Stimulated activated CD4-positive, alpha-beta T cell treated with anti-CD3 and anti-CD28 coated beads, Interleukin-12 subunit alpha, Interleukin-12 subunit beta, amount 100 ng/mL, for 48 hours (primary cell): Measurements from ENCODE around the gene UHRF1.
"Not testable (repeated sequence)": the region's sequence is repeated elsewhere in the genome, so short reads cannot be mapped to it uniquely, and the experiment has no call there.

Source experiments
- DNase-seq, 3 donors: peaks; one replicate each; pipeline ENCODE4 v3.0.0-alpha.2; 2020; ENCODE audit warnings: low read depth in 2 of 3, low spot score in 1 of 3

UHRF1 gene

GRCh38 chr19:4933528-4933927, 24.2 kb downstream of the UHRF1 start:
- DNase-seq = no peak

- DNase-seq = no peak
These were observed 26.1 kb downstream of the UHRF1 start for GRCh38 chr19:4935444-4935843.

GRCh38 chr19:4937060-4937459, 27.8 kb downstream of the UHRF1 start:
- DNase-seq = no peak

GRCh38 chr19:4938461-4938860, 29.2 kb downstream of the UHRF1 start:
- DNase-seq = not testable (repeated sequence)

GRCh38 chr19:4939466-4939865, 30.2 kb downstream of the UHRF1 start:
- DNase-seq = no peak

GRCh38 chr19:4941638-4942169, 32.4 kb downstream of the UHRF1 start:
- DNase-seq = not testable (repeated sequence)

GRCh38 chr19:4950650-4951049, 41.3 kb downstream of the UHRF1 start:
- DNase-seq = not testable (repeated sequence)

GRCh38 chr19:4951656-4952055, 42.4 kb downstream of the UHRF1 start:
- no peak for DNase-seq

GRCh38 chr19:4952945-4953344, 43.6 kb downstream of the UHRF1 start:
- DNase-seq = no peak

GRCh38 chr19:4954320-4955149, 45.2 kb downstream of the UHRF1 start:
- DNase-seq = not testable (repeated sequence)

GRCh38 chr19:4955274-4955673, 46.0 kb downstream of the UHRF1 start:
- no peak for DNase-seq

GRCh38 chr19:4957981-4958380, 48.7 kb downstream of the UHRF1 start:
- DNase-seq = no peak

GRCh38 chr19:4962085-4962619, 52.9 kb downstream of the UHRF1 start:
- DNase-seq = no peak

GRCh38 chr19:4965061-4965460, 55.8 kb downstream of the UHRF1 start:
- no peak for DNase-seq

- no peak for DNase-seq
These were observed 57.3 kb downstream of the UHRF1 start for GRCh38 chr19:4966591-4966990.

- DNase-seq = no peak
These were observed 58.6 kb downstream of the UHRF1 start for GRCh38 chr19:4967738-4968461.

GRCh38 chr19:4968462-4969291, 59.4 kb downstream of the UHRF1 start, which contains the start of gene KDM4B:
KDM4B (plus strand) TSS chr19:4969113; CDS start chr19:5032891, 63,778 bp downstream.
- DNase-seq = peak; percentile 95 to 99 (median 99)

GRCh38 chr19:4969292-4969771, 60.0 kb downstream of the UHRF1 start:
- DNase-seq = no peak

- no peak for DNase-seq
These were observed 60.7 kb downstream of the UHRF1 start for GRCh38 chr19:4969772-4970531.
